NCI-H2081 (cell line): ENCODE data around the gene GLCE.
"Not testable (repeated sequence)": the region's sequence is repeated elsewhere in the genome, so short reads cannot be mapped to it uniquely, and the experiment has no call there.

Source experiments
- DNase-seq, 2 experiments: peaks; one replicate each; lab custom pipeline; 2025; lab: John Stamatoyannopoulos, UW

The GLCE gene

DNA sequence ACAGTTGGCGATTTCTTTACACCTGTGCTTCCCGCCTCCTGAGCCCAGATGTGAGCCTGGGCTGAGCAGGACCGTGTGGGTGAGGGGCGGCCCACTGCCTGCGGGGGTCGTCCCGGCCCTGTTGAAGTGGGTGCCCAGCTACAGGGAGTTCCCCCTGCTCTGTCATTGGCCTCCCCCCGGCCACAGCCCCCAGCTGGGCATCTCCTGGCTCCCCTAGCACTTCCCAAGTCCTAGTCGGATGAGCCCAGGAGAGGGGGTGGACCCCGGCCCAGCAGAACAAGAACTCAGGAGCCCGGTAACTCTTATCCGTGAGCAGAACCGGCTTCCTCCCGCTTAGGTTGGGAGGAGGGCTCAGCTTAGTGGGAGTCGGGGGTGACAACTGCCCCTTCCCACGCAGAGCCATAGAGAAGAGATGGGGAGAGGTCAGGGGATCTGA, 139.0 kb downstream of the GLCE start:
- no peak for DNase-seq

DNA sequence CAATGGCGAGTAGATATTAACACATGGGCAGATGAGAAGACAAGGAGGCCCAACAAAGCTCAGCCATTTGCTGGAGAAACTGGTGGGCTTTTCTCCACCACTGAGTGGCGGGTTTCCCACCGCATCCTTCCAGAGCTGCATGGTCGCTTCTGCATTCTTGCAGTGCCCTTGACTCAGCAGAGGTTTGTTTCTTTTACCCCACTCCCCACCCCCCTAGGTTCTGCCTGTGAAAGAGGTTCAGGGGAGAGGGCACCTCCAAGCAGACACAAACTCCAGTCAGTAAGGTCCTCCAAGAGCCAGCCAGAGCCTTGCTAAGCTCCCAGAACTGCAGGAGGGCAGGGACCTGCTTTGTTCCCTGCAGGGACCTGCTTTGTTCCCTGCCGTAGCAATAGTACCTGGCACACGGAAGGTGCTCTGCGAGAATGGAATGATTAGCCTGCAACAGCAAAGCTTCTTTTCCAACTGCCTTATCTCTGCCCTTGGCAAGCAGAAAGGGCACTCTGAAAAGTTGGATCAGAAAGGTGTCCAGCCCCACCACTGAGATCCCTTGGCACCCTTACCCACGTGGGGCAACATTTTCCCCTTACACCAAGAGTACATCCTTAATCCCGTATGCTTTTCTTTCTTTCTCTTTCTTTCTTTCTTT, 139.6 kb downstream of the GLCE start:
- DNase-seq: peak in 1 of 2 experiments; percentile 8

DNA sequence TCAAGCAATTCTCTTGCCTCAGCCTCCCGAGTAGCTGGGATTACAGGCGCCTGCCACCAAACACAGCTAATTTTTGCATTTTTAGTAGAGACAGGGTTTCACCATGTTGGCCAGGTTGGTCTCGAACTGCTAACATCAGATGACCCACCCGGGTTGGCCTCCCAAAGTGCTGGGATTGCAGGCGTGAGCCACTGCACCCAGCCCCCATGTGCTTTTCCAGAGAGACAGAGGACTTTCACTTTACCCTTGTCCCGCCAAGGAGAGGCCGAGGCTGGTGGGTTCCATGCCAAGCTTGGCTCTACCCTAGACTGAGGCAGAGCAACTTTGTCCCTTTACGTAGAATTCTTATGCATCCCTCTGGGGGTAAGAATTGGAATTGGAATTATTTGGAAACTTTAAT, 140.7 kb downstream of the GLCE start:
- not testable (repeated sequence) for DNase-seq

DNA sequence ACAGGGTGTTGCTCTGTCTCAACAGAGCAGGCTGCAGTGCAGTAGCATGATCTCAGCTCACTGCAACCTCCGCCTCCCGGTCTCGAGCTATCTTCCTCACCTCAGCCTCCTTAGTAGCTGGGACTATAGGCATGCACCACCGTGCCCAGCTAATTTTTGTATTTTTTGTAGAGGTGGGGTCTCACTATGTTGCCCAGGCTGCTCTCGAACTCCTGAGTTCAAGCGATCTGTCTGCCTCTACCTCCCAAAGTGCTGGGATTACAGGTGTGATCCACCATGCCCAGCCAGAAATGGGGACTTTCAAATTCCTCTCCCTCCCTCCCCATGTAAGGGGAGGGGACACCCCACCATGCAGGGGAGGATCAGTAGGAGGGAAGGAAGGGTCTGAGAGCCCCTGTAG, 141.7 kb downstream of the GLCE start:
- not testable (repeated sequence) for DNase-seq

GRCh38 chr15:69302929-69303328, 142.5 kb downstream of the GLCE start:
- no peak for DNase-seq

DNA sequence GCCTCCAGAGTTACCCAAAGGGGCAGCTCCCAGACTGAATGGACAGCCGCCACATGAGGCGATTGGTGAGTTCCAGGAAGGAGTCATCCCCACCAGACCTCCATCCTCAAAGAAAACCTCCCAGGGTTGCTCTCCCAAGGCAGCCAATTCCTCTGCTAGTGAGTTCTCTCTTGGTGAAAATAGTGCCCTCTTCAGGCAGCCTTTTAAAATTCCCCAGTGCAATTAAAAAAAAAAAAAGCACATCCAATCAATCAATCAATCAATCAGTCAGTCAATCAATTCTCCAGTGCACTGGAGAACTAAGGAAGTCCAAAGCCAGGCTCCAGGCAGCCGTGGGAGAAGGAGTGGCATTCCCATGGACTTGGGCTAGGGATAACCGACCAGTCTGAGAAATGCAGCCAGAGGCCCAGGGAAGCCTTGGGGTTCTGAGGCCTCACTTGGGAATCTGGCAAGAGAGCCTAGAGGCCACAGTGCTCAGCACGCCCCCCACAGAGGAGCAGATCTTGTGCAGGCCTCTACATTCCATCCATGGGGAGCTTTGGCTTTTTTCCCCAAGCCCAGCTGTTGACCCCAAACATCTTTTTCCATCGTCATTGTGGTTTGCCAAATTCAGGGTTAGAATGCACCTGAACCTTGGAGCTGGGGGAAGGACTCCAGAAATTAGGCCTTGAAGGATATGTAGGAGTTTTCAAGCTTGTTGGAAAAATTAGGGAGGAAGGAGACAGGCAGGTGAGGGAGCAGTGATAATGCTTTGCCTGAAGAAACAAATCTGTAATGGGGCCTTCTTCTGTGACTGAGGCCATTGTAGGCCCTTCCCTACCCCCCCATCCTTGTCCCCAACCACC, 143.1 kb downstream of the GLCE start:
- DNase-seq: no peak

GRCh38 chr15:69304182-69304545, 143.7 kb downstream of the GLCE start:
- no peak for DNase-seq

GRCh38 chr15:69305204-69305931, 144.9 kb downstream of the GLCE start:
- DNase-seq: no peak

DNA sequence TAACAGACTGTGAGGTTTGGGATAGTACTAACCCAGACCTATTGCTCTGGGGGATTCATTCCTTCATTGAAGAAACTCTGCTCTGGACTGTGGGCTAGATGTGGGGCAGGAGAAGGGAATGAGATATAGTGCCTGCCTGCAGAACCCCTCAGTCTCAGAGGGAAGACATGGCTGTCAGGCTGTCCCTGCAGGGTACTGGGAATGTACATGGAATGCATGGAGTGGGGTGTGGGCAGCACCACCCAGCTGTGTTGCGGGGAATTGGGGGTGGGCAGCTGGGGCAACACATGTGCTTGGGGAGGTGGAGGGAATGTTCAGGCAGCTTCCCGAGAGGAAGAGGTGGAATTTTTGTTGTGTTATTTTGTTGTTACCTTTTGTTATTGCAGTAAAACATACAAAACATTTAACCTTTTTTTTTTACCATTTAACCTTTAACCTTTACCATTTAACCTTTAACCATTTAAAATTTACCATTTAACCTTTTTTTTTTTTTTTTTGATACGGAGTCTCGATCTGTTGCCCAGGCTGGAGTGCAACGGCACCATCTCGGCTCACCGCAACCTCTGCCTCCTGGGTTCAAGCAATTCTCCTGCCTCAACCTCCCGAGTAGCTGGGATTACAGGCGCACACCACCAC, 145.6 kb downstream of the GLCE start:
- no peak for DNase-seq

GRCh38 chr15:69307939-69308338, 147.5 kb downstream of the GLCE start:
- no peak for DNase-seq

DNA sequence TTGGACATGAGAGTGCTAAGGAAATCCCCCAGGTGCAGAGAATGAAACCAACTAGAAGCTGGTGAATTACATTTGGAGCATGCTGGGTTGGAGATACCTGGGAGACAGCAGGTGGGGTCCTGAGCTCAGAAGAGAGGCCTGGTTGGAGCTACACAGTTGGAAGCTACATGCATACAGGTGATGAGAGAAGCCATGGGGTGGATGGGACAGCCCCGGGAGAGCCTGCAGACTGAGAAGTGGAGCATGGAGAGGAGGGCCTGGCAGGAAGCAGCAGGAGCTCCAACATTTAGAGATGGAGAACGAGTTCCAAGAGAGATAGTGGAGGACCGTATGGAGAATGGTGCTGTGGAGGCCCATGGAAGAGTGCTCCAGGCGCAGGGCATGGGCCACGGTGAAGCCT, 148.5 kb downstream of the GLCE start:
- no peak for DNase-seq

DNA sequence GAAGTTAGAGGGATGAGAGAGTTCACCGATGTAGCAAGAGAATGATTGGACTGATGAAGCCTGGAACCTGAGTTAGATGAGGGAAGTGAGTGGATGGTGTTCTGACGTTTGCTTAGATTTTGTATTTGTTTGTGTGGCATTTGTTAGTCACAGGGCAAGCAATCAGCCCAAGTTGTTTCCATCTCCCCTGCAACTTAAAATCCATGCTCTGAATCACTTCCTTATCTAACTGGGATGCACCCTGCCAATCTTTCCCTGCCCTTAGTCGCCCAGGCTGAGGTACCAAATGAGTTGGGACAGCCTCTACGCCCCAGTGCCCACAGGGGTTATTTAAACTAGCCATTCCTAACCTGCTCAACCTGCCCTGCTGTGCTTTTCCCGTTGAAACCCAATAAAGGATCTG, 150.9 kb downstream of the GLCE start:
- DNase-seq: no peak

DNA sequence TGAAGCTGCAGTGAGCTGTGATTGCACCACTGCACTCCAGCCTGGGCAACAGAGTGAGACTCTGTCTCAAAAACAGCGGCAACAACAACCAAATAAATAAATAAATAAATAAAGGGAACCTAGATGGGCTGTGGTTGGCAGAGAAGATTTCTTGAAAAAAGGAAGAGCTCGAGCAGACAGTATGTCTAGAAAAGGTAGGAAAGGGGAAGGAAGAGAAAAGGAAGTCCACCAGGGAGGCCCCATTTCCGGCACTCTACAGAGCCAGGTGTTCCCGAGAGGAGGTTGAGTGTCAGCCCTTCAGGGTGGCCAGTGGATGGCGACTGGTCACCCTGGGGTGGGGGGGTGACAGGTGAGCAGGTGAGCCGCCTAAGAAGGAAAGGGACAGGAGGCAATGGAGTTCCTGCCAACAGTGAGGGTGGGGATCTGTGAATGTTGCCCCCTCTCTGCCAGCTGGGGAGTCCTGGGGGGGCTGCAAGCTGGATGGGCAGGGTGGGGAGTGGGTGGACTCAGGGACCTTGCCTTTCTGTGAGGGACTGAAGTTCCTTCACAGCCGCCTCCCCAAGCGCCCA, 153.1 kb downstream of the GLCE start:
- DNase-seq: no peak

DNA sequence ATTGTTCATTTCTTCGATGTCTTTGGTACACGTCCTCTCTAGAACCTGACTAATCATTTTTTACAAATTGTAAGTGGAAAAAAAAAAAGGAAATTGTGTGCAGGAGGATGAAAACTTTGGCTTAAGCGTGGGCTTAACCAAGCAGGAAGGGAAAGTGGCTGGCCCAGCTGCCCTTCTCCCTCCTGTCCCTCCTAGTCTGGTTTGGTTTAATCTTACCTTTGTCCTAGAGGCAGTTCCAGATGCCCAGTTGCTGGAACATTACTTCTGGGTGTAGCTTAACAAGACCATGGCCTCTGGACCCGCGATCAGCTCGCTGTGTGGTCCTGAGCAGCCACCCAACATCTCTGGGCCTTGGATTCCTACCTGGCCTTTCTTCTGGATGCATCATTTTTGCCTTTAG, 153.7 kb downstream of the GLCE start:
- DNase-seq: no peak

GRCh38 chr15:69314736-69315135, 154.3 kb downstream of the GLCE start:
- DNase-seq: no peak

- DNase-seq: no peak
These were observed 155.1 kb downstream of the GLCE start for GRCh38 chr15:69315402-69316110.

DNA sequence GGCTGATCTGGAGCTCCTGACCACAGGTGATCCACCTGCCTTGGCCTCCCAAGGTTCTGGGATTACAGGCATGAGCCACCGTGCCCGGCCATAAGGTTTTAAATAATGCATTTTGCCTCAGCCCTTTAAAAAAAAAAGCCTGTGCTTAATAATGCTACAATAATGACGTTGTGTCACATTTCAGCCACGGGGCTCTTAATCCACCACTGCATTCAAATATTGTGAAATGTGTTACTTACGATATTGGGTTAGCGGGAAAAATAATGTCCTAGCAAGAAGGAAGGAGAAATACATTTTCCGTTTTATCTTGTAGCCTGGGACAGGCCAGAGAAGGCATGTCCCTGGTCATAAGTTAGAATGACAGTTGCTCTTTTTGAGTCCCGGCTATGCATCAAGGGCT, 155.9 kb downstream of the GLCE start:
- no peak for DNase-seq

DNA sequence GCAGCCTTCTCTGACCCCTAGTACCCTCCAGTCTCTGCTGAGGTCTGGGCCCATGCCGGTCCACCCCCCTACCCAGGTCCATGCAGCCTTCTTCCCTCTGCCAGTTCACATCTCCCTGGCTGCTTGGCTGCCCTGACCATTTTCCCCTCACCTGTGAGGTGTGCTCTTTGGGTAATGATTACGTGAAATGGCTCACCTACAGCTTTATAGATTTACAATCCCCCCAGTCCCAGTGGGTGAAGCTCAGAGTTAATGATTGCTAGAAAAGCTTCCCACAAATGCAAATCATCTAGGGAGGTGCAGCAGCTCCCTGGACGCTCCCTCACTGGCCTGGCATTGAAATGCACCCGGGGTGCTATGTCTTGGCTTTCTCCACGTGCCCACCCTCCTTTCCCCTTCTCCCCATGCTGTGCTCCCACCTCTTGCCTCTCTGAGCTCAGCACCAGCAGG, 157.0 kb downstream of the GLCE start:
- DNase-seq: no peak

DNA sequence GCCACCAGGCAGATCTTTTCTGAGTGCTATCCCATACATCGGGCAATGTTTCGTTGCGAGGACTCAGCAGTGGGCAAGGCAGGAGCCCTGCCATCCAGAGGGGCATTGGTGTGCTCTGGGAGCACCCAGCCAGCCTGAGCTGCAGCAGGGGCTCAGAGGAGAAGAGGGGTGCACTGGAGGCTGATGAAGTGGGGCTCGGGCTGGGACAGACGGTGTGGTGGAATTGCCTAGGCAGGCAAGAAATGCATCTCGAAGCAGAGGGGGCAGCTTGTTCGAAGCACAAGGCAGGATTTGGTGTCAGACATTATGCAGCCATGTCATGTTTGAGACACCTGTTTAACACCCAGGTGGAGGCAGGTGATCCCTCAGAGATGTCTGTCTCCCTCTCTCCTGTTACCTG, 157.6 kb downstream of the GLCE start:
- no peak for DNase-seq

DNA sequence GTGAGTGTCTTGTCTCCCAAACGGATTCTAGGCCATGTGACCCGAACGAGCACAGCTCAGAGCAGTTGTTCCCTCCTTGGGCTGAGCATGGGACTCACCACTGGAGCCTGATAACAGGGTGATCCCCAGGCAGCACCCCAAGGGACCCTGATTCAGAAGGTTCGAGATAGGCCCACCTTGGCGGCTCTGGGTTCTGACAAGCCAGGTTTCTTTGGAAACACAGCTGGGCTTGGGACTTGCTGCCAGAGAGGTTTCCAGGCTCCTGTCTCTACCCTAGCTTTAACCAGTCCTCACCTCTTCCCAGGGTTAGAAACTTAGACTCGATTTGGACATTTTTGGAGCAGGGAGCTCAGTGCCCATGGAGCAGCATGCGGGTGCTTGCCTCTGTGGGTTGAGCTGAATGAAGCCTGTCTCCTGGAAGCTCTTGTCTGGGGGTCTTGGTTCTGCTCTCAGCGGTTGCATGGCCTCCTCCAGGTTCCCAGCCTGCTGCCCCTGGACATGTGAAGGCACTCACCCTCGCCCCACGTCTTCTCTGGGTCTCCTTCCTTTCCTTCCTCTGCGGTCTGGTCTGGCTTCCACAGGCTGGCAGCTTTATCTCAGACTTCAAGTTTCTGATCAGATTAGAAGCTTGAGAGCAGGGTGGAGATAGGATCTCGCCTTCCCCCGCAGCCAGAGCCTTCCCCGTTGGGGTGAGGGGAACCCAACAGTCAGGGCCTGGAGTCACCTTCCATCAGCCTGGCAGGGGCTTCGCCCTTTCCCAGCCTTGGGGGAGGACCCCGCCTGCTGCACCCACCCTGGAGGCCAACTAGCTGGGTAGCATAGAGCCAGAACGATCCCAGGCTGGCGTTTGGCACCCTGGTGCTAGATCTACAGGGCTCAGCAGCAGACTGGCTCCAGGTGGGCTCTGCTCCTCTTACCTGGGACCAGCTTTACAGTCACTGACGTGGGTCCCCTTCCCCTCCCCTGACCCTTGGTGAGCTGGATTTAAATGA, 159.2 kb downstream of the GLCE start:
- DNase-seq: no peak
